Stimulated activated CD8-positive, alpha-beta memory T cell treated with anti-CD3 and anti-CD28 coated beads, Interleukin-15, amount 100 ng/mL, for 4 hours (primary cell): ENCODE data around the gene SLC25A48.
"Not testable (repeated sequence)": the region's sequence is repeated elsewhere in the genome, so short reads cannot be mapped to it uniquely, and the experiment has no call there.

Experiments used
- DNase-seq, 2 donors: peaks; one replicate each; pipeline ENCODE4 v3.0.0-alpha.2; 2020; ENCODE audit warnings: low read depth in 2 of 2

Gene SLC25A48

DNA sequence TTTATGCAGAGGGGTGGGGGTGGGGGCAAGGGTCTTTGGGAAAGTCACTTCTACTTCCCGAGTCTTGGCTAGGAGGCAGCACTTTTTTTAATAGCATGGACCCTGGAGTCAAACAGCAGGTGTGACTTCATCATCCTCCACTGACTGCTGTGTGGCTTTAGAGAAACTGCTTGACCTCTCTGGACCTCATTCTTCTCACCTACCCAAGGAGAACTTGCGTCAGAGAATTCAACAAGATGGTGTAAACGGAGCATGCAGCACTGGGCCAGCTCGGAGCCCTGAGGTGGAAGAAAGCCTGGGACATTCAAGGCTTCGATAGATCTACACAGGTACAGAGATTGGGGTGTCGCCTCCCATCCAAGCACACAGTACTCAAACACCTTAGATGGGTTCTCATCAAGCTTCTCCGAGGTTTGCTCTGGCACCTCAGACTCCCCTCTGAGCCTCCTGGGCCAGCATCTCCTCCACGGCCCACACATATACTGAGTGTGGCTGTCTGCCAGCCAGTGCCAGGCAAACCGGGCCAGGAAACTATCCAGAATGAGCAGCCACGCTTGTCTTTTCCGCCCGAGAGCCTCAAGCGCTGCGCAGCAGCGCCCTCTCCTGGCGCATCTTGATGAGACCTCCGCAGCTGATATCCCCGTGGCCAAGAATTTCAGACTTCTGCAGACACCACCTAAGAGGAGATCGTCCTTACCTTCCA, 4.6 kb upstream of the SLC25A48 start:
- DNase-seq: no peak

DNA sequence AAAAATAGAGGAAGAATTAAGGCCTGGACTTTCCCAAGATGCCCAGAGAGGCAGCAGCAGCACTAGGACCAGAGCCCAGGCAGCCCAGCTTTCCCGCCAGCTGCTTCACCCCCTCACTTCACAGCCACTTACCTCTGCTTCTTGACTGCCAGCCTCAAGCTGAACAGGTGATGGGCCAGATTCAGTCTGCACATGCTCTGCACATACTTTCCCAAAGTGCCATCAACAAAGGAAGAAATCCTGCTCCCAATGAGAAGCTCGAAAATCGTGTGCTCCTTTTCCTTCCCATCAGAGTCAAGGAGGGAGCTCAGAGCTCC, 4.1 kb upstream of the SLC25A48 start:
- no peak for DNase-seq

- no peak for DNase-seq
These were observed 3.6 kb upstream of the SLC25A48 start for GRCh38 chr5:135830876-135831275.

GRCh38 chr5:135831439-135831838, 3.0 kb upstream of the SLC25A48 start:
- no peak for DNase-seq

DNA sequence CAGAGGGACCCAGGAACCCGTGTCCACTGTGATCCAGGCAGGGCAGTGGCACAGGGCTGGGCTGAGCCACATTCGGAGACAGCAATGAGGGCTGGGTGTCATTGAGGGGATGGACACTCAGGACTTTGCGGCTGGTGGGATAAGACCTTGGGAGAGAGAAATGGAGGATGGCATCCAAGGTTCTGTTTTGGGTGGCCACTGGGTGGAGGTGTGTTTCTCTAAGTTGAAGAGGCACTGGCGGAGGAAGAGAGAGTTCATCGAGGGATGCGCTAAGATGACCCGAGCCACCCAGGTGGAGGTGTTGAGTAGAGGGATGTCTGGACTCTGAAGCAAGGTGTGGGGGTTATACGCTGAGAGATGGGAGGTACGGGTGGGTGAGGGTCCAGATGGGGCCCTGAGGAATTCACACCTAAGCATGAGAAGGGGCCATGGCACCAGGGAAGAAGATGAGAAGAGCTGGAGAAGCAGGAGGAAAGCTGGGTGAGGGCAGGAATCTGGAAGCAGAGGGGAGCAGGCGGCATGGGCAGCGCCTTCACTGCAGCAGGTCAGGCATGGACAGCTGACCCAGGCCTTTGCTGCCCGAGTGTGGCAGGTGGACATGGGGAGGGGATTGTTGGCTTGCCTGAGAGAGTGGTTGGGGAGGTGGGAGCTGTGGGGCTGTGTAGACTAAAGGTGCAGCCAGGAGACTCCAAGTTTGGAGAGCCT, 2.5 kb upstream of the SLC25A48 start:
- DNase-seq: no peak

DNA sequence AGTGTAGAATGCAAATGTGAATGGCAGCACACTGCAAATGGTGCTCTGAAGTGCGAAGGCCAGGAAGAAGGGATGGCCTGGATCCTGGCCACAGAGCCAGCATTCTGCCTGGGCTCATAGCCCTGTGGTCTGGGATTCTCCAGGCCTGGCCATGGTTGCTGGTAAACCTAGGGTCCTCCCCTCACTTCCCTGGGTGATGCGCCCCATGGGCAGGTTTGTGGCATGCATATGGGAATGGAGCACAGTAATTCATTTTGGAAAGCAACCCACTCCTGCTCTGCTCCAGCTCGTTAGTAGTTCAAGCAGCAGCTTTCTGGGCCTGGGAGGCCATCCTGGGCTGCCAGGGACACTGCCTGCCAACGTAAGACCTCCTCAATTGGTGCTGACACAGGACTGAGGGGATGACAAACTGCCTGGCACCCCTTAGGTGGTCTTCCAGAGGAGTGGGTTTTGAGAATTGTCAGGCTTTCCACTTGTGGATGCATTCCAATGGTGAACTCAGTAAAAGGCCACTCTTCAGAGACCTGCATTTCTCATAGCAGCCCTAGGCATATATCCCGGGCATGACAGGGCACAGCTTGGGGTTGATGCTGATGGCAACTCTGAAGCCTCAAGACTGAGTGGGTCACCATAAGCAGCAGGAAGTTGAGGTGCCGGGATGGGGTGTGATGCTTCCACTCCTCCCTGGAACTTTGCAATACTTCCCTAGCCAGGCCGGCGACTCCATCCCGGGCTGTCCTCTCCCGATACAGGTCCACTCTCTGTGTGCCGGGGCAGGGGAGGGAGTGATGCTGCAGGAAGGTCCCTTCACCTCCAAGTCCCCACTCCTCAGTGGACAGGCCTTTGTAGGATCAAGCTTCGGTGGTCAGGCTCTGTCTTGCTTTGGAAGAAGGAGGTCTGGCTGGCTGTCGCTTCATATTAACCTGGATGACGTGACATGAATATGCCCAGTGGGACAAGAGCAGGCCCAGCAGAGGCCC, 1.2 kb upstream of the SLC25A48 start:
- DNase-seq: no peak

- DNase-seq: no peak
These were observed 363 bp upstream of the SLC25A48 start for GRCh38 chr5:135833961-135834638.

- no peak for DNase-seq
These were observed 1.3 kb downstream of the SLC25A48 start for GRCh38 chr5:135835766-135836165.

DNA sequence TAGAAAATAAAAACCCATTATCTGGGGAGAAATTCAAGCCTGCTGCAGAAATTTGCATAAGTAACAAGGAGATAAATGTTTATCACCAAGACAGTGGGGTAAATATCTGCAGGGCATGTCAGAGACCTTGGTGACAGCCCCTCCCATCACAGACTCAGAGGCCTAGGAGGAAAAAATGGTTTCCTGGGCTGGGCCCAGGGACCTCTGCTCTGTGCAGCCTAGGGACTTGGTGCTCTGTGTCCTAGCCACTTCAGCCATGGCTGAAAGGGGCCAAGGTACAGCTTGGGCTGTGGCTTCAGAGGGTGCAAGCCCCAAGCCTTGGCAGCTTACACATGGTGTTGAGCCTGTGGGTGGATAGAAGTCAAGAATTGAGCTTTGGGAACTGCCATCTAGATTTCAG, 3.9 kb downstream of the SLC25A48 start:
- not testable (repeated sequence) for DNase-seq

GRCh38 chr5:135839566-135839965, 5.1 kb downstream of the SLC25A48 start:
- no peak for DNase-seq

GRCh38 chr5:135840959-135841358, 6.5 kb downstream of the SLC25A48 start:
- DNase-seq: no peak

GRCh38 chr5:135842737-135843136, 8.3 kb downstream of the SLC25A48 start:
- no peak for DNase-seq

GRCh38 chr5:135843571-135844337, 9.3 kb downstream of the SLC25A48 start:
- no peak for DNase-seq

DNA sequence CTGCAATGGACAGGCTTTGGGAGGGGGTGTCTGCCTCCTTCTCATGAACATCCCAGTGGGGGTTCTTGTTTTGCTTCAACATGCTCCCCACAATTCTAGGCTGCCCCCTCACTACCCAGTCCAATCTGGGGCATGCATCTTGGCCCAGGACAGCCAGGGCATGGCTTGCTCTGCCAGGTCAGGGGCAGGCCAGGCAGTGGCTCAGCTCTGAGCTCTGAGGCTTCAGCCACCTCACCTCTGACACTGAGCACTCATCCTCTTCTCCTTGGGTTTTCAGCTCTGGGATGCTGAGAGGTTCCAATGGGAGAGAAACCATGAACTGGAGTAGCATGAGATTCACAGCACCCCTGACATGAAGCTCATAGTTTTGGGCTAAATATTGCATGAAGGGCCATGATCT, 11.8 kb downstream of the SLC25A48 start:
- no peak for DNase-seq

DNA sequence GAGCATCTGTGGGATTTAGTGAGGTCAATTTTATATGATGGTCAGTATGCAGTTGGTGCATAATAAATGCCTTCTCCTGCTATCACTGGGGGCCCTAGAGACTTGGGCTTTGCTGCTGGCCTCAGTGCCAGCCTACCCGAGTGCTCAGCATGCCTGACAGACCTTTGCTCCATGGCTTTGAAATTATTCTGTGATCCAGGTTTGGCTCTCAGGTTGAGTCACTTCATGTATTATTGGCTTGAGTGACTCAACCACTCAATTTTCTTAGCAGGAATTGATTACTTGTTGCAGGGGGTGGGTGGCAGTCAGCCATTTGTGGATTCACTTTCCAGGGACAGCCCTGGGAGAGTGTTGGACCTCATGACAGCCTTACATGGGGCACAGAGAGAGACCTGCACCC, 13.5 kb downstream of the SLC25A48 start:
- DNase-seq: no peak

GRCh38 chr5:135850231-135850630, 15.8 kb downstream of the SLC25A48 start:
- DNase-seq: no peak

GRCh38 chr5:135850671-135851070, 16.2 kb downstream of the SLC25A48 start:
- DNase-seq: no peak

DNA sequence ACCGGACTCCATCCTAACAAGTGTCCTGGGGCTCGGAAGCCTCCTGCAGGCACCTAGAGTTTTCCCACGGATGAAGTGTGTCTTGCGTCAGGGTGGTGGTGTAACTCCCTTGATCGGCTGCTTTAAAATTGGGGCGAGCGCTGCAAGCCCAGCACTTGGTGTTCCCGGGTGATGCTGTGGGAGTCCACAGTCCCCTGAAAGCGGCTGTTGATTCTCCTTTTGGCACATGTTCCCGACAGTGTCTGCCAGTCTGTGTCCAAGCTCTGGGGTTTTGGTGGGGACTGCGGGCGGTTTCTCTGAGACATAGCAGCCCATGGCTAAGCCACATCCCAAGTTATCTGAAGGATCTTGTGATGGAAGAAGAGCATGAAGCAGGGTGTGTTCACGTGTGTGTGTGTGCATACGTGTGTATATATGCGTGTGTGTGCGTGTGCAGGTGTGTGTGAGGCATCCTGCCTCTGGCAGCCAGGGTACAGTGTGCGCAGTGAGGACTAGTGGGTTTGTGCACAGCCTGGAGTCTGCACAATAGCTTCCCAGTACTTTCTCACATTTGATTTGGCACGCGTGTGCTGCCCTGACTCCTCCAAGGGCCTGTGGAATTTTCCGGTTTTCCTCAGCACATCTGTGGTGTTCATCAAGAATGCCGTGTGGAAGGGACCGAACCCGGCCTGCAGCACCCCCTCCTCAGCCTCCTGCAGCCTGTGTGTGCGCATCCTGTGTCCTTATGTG, 16.9 kb downstream of the SLC25A48 start:
- no peak for DNase-seq

- DNase-seq: no peak
These were observed 17.7 kb downstream of the SLC25A48 start for GRCh38 chr5:135851915-135852845.
